Activated CD4-positive, alpha-beta T cell treated with anti-CD3 and anti-CD28 coated beads, Interleukin-10, Interleukin-2, amounts not matched to agents 100 ng/mL and 50 ng/mL, durations not matched to agents 16 hours and 8 hours (primary cell): ENCODE data around the gene ADPGK.
"Not testable (repeated sequence)": the region's sequence is repeated elsewhere in the genome, so short reads cannot be mapped to it uniquely, and the experiment has no call there.

Source experiments
- DNase-seq: peaks from one replicate; pipeline ENCODE4 v3.0.0-alpha.2; 2020

Gene ADPGK

DNA sequence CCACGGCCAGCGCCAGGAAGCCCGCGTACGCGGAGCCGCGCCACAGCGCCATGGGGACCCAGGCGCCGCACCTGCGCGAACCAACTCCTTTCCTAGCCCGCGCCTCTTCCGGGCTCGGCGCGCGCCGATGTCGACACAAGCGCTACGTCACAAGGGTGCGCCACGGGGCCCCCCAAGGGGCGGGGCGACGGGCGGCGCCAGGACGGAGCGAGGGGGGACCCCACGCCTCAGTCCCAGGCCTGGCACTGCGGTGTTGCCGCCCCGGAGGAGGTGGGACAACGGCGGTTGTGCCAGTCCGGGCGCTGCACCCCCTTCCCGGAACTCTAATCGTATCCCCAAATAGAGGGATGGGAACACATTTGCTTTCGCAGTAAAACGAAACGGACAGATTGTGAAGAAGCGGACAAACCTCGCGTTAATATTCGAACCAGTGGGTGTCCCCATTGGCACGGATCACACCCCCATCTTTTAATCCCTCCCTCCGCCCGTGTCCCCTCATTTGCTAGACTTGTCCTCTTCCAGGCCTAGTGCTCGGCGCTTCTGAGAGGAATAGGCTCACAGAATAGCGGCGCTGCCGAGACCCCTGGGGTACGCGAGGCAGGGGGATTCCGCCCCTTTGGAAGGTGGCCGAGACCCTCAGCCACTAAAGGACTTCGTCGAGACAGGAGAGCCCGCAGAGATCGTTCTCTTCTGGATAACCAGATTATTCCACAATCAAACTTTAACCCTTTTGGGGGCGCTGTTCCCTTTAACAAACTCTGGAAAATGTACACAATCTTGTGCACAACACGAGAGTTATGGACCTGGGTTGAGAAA is at the start of gene ADPGK:
TSS of gene ADPGK (minus strand) at position 119 of the 816 bp plus-strand sequence. CDS start at position 52, 67 bp downstream.
- DNase-seq, result peak; percentile 95

DNA sequence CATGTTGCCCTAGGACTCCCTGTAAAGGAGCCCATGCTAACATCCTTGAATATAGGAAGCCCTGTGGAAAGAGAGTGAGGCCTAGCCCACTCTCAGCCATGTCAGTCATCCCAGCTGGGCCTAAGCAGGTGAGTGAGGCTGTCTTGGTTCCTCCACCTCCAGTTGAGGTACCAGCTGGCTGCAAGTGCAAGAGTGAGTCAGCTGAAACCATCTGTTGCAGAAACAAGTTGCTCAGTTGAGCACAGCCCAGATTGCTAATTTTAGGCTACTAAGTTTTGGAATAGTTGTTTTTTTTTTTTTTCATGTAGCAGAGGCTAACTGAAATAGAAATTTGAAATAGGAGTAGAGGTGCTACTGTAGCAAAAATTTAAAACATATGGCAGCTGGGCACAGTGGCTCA is 43.7 kb upstream of the ADPGK start:
- no peak for DNase-seq

DNA sequence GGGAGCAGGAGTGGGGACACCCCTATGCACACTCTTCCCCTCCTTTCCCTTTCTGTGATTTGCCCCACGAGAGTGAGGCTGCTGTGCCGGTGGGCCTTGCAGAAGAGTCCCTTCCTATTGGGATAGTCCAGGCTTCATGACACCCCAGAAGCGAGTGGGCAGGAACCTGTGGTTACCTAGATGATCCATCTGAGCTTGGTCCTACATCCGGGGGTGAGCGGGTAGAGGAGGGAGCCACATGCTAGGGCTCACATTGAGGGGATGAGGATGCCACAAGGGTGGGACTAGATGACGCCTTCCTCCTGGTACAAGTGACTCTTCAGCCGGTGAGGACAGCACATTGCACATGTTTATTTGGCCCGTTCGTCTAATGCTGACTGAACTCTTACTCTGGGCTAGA is 43.1 kb upstream of the ADPGK start:
- DNase-seq, result no peak

DNA sequence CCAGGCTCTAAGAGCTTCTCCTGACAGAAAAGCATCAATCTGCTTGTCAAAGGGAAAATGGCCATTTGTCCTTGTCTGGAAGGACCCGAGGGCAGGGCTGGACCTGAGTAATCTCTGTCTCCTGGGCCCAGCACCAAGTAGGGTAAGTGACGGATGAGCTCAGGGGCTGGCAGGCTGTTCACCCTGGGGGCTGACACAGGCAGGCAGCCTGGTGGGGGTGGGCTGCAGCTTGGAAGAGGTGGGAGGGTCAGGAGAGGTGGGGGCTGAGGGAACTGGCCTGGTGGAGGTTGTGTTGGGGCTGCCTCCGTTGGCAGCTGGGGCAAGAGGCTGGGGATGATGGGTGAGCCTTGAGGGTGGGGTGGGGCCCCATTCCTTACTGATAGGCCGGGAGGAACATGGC is 42.3 kb upstream of the ADPGK start:
- DNase-seq, result no peak

DNA sequence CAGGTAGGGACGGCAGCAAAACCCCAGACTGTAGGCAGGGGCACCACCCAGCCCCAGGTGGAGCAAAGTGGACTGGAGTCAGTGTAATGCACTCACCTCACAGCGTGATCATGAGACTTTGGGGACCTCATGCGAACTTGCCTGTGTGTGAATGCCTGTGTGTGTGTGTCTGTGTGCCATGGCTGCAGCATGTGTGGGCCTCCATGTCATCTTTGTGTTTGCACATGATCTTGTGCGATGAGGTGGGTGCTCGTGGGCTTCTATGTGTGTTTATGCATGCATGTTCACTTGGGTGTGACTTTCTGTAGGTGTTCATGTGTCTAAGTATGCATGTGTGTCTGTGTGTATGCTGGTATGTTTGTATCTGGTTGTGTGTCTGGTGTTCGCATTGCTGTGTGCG is 41.2 kb upstream of the ADPGK start:
- no peak for DNase-seq

DNA sequence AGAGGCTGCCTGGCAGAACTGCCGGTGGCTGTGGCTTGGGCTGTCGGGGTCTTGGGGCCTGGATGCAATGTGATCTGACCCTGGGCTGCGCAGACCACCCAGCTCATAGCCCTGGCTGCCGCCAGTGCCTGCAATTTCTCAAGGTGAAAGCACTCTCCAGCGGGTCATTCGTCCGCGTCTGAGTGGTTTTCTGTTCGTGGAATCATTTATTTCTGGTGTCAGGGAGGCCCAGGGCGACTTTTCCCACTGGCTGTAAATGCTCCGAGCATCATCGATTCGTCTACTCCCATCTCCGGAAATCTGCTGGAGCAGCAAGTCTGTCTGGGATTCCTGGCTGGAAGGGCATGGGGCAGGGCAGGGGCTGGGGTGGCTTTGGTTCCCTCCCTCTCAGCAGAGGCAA is 40.6 kb upstream of the ADPGK start:
- no peak for DNase-seq

DNA sequence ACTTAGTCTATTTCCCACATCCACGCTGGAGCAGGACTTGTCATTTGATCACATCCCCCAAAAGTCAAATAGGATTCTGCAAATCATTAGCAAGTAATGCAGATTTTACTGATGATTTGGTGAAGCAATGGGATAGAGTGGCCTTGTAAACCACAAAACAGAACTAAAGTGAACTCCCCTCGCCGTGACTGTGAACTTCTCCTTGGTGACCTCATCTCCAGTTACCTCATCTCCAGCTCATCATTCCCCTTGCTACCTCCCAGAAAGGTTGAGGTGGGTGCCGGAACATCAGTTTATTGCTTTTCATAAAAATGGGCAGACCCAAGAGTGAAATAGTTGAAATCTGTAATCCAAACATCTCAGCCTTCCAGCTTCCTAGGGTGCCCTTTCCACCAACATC is 36.7 kb upstream of the ADPGK start:
- DNase-seq, result no peak

DNA sequence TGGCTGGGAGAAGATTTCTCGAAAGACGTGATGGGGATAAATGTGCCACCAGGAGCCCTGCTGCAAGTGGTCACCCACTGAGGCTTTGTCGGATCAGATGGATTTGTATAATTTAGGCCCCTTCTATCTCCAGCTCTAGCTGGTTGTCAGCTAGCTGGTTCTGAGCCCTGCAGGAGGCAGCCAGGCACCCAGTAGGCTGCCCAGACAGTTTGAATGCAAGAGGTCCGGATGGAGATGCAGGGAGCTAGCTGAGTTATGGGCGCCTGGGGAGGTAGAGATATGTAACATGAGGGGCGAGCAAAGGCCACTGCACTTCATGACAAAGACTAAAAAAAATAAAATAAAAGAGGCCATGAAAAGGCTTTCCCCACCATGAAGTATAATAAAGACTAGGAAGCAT is 35.1 kb upstream of the ADPGK start:
- no peak for DNase-seq

DNA sequence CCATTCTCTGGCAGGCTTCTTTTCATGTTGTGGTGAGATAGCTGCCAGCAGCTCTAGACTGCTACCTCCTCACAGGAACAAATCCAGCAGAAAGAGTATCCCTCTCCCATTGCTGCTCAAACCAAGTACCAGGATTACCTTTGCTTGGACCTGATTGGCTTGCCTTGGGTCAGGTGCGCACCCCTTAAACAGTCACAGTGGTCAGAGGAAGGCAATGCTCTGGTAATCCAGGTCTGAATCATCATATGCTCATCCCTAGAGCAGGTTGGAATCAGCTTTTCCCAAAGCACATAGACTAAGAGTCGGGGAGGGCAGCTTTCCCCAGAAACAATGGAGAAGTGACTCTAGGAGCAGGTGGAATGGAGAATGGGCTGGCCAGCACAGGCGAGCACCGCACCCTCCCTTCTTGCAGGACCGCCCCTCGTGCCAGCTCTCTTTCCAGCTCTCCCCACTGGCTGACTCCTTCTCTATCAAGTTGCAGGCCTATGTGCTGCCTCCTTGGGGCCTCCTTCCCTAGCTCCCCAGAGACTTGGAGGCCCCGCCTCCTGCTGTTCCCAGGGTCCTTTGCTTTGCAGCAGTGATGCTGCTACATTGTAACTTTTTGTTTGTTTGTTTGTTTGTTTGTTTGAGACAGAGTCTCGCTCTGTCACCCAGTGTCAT is 29.9 kb upstream of the ADPGK start:
- no peak for DNase-seq

DNA sequence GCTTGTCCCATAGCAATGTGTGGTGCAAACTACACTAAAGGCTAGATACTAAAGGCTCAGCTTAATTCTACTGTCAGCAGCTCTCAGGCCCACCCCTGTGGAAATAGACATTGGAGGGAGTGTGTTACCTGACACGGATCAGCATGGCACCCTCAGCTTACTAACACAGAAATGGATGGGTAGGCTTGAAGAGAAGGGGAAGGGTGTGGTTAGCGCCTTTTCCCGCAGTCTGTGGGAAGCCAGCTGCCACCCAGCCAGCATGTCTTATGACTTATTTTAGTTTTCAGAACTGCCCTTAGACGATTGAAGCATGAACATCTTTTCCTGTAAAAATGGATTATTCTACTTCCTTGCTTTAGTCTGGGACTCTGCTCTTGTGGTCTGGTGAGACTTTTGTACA is 25.8 kb upstream of the ADPGK start:
- peak; percentile 39 for DNase-seq

DNA sequence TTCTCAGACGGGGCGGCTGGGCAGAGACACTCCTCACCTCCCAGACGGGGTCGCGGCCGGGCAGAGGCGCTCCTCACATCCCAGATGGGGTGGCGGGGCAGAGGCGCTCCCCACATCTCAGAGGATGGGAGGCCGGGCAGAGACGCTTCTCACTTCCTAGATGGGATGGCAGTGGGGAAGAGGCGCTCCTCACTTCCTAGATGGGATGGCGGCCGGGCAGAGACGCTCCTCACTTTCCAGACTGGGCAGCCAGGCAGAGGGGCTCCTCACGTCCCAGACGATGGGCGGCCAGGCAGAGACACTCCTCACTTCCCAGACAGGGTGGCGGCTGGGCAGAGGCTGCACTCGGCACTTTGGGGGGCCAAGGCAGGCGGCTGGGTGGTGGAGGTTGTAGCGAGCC is 23.8 kb upstream of the ADPGK start:
- DNase-seq, result not testable (repeated sequence)

DNA sequence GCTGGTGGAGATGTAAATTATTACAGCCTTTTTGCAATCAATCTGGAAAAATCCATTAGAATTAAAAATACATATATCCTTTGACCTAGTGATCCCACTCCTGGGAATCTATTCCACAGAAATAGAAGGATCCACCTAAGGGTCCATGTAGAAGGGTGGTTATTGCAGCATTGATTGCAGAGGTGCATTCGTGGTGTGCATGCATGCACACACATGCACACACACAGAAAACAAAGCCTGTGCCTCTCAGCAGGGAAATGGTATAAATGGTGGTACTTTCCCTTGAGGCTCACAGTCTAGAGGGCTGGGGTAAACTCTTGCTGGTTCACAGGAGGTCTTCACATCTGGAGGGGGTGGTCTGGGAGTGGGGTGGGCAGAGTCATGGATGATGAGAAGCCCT is 19.4 kb upstream of the ADPGK start:
- DNase-seq, result no peak

DNA sequence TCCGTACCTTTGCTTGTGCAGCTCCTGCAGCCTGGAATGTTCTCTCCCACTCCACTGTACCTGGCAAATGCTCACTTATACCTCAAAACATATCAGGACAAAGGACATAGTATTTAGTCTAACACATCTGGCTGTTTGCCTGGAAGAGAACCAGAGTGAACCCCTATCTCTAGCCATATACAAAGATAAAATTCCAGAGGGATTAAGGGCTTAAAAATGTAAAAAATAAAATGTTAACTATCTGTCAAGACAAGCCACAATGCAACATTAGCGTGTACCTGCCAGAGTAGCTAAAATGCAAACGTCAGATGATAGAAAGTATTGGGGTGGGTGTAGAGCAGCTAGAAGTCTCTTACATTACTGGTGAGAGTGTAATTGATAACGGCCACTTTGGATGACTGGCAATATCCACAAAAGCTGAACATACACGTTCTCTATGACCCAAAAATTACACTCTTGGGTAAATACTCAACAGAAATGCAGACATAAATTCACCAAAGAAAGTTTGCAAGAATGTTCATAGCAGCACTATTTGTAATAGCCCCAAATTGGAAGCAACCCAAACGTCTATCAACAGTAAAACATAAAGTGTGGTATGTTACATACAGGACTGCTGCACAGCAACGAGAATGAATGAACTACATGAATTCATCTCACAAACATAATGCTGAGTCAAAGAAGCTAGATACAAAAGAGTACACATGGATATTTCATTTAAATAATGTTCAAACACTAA is 18.2 kb upstream of the ADPGK start:
- DNase-seq, result no peak

DNA sequence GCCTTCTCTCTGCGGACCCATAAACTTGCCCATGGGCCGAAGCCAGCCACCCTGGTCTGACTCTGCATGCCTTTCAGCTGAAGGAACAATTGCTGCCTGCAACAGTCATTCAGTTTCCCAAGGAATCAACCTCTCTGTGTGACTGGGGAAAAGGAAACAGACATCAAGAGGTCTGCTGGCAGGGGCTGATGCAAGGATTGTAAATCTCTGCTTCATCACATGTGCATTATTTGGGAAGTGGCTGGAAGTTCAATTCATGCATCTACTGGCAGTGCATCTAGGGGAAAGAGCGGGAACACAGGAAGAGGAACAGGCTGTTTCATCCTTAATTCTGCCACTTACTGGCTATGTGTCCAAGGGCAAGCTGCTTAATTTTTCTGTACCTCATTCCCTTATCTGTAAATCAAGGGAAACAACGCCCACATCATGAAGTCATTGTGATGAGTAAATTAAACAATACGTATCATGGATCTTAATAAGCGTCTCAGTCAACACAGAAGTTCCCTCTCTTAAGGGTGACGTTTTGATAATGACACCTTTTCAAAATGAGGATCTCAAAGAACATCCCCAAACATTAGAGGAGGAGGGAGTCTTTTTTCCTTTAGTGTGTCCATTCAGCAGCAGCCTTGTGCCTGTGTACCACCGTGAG is 17.4 kb upstream of the ADPGK start:
- no peak for DNase-seq

DNA sequence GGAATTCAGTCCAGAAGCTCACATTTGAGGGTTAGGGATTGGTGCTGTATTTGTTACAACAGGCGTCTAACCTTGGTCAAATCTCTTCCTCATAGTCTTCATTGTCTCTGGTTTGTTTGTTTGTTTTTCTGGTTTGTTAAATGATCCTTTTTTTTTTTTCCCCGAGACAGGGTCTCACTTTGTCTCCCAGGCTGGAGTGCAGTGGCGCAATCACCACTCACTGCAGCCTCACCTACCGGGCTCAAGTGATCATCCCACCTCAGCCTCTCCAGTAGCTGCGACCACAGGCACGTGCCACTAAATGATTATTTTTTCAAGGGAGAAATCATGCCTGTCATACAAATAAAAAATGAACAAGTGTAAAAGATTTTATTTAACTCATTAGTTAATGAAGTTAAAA is 14.3 kb upstream of the ADPGK start:
- DNase-seq, result no peak

DNA sequence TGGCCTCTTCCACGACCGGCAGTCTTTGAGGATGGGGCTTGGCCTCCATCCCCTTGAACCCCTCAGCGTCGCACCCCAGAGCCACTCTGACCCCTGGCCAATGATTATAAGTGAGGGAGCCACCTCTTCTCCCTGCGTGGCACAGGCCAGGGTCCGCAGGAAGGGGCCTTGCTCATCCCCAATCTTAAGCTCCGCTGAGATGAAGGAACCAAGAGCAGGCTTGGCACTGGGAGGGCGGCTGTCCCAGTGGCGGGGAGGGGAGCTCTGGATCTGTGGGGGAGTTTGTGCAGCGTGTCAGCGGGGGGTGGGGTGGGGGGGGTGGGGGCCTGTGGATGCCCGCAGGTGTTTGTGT is 13.8 kb upstream of the ADPGK start:
- DNase-seq, result no peak

DNA sequence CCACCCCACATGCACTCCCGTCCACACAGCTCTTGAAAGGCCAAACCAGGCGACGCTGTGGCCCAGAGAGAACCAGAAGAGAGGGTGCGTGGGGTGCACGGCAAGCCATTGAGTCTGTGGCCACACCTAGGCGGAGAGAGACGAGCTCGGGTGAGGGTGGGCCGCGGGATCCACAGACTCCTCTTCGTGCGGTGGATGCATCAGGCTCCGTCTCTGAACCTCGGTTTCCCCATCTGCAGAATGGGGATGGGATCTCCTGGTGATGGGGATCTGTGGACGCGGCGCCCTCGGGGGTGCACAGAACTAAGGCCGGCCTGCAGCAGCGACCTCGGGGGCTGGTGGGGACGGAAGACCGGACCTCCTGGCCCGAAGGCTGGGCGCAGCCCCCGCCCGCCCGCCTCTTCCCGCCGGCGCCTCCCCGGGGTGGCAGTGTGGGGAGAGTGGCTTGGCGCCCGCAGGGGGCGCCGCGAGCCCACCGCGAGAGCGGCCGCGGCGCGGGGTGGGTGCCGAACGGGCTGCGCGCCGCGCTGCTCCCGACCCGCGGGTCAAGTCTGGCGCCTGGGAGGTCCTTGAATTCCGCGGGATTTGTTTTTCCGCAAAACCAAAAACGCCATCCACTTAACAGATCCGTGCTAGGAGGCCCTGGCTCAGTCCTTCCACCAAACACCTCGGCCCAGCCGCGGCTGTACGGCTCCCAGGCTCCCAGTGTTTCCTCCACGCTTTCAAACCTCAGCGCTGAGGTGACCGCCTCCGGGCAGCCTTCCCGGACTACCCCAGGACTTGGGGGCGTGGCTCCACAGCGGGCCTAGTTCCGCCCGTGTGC is 13.2 kb upstream of the ADPGK start:
- peak; percentile 59 for DNase-seq

DNA sequence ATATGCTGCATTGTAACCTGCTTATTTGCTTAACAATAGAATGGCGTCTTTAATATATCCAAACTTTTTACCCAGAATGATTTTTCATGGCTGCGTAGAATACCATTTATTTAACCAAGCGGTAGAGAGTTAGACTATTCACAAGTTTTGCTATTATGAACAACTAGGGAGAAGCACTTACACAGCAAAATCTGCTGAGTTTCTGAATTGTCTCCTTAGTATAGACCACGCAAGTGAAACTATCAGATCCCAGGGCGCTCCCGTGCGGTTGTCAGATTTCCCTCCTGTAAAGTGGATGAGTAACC is 12.6 kb upstream of the ADPGK start:
- no peak for DNase-seq

DNA sequence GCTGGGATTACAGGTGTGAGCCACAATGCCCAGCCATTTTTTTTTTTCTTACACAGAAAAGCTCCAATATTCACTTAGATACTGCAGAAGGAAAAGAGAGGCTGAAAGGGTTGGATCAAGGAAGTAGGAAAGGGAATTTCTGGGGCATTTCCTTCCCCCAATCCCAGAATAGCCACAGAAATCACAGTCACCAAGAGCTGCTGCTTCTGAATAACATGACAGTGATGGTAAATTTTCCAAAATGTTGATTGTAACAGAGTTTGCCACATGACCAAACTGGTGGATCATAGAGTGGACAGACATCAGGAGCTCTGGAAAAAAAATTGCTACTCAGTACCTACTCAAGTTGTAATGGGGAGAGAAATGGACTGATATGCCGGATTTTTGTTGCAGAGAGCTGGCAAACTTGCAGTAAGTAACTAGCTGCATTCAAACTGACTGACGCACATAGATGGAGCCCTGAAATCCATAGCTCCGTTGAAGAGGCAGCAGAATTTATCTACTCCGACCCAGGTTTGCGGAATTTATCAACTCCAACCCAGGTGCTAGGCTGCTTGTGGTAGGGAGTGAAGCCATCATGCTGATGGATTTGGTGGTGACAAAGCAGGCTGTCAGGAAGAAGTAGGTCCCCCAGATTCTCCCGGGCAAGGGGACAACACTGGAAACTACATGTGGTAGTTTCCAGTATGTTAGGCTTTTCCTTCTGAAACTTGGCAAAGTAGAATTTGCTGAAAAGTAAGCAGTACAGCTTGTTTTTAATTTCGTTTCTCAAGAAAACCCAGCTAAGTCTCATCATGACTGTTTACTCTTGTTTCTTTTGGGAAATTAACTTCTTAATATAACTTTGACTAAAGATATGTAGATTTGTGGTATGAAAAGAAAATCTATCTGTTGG is 10.5 kb upstream of the ADPGK start:
- no peak for DNase-seq

DNA sequence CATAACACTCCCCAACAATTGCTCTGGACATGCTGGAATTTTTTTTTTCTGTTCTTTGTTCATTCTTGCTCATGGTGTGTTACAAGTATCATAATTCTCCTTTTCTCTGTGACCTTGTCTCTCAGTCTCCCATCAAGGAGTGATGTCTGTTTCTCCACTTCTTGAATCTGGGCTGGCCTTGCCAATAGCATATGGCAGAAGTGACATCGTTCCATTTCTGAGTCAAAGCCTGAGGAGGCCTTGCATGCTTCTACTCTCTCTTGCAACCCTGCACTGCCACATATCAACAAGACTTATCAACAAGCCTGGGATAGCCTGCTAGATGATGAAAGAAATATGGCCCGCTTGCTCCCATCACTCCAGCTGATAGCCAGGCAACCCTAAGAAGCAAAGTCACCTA is 8.9 kb upstream of the ADPGK start:
- no peak for DNase-seq

DNA sequence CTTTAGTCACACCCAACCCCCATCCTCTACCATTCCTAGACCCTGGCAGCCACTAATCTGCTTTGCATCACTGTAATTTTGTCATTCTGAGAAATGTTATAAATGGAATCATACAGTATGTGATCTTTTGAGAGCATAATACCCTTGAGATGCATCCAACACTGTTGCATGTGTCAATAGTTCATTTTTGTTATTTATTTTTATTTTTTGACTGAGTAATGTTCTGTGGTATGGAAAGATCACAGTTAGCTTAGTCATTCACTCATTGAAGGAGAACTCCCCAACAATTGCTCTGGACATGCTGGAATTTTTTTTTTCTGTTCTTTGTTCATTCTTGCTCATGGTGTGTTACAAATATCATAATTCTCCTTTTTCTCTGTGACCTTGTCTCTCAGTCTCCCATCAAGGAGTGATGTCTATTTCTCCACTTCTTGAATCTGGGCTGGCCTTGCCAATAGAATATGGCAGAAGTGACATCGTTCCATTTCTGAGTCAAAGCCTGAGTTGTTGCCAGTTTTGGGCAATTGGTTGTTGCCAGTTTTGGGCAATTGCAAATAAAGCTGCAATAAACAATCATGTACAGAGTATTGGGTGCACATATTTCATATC is 6.8 kb upstream of the ADPGK start:
- DNase-seq, result no peak
